Adrenal gland (tissue), 12 donors: ENCODE measurements around the gene GGT6. TPM values are rescaled to one million over a fixed set of nuclear protein-coding genes. Genes with fewer than 3 reads are reported as not detected.

ENCODE experiments used
- DNase-seq, 7 donors: peaks; one replicate each; pipeline ENCODE4 v3.0.0-alpha.2; 2019 to 2020
- H3K27ac ChIP-seq, 5 donors: fragments of 200-600 bp; sonication (generic) in 4 of 5; 1 replicate in 3 of 5; 2 replicates in 2 of 5; pipeline versions ENCODE4 v1.5.1 to v1.8.0; 2016 to 2020; ENCODE audit warnings: mild to moderate bottlenecking in 1 of 5
- H3K27me3 ChIP-seq: fragments of 200-600 bp; 2 replicates; pipeline ENCODE4 v1.8.0; 2021
- H3K36me3 ChIP-seq, 2 donors: fragments of 200-600 bp; replicated peaks in 1 of 2; 1 replicate in 1 of 2; 2 replicates in 1 of 2; pipeline versions ENCODE4 v1.5.1 to v1.8.0; 2018 to 2022
- H3K4me1 ChIP-seq, 2 donors: fragments of 200-600 bp; replicated peaks in 1 of 2; 1 replicate in 1 of 2; 2 replicates in 1 of 2; pipeline versions ENCODE4 v1.5.1 to v1.8.0; 2018 to 2021
- H3K4me3 ChIP-seq, 4 donors: fragments of 200-600 bp; sonication (generic) in 3 of 4; one replicate each; pipeline ENCODE4 v1.5.1; 2016 to 2018
- H3K9me3 ChIP-seq, 3 donors: fragments of 200-600 bp; sonication (generic) in 1 of 3; replicated peaks in 1 of 3; 1 replicate in 2 of 3; 2 replicates in 1 of 3; pipeline versions ENCODE4 v1.5.1 to v1.8.0; 2016 to 2021
- CTCF ChIP-seq, 6 experiments: fragments of 450-650 bp in 4 of 6; fragments of 200-600 bp in 2 of 6; sonication (generic) in 1 of 6; IDR thresholded peaks; 1 replicate in 5 of 6; 2 replicates in 1 of 6; pipeline versions ENCODE4 v1.5.1 to v1.8.0; 2016 to 2021; ENCODE audit warnings: antibody characterized with exemption in 6 of 6, mild to moderate bottlenecking in 2 of 6, moderate library complexity in 1 of 6
- POLR2A ChIP-seq, 2 donors: fragments of 450-650 bp; IDR thresholded peaks; one replicate each; pipeline ENCODE4 v1.6.1; 2017; ENCODE audit warnings: antibody characterized with exemption in 2 of 2, mild to moderate bottlenecking in 2 of 2, moderate library complexity in 1 of 2
- WGBS, 4 donors: extraction: QIAGEN DNeasy Blood & Tissue Kit in 2 of 4; methylation state at CpG; one replicate each; pipeline versions ENCODE4 v1.1.5 to v1.1.7; 2013 to 2017; 5-methylcytosine and 5-hydroxymethylcytosine counted together
- intact Hi-C, 2 donors: fragments of 100-400 bp; cut with DNase I; formaldehyde crosslinking; loops; one replicate each; pipeline versions ENCODE4 v1.14.1 to v1.15.0; 2022 to 2023
- polyA plus RNA-seq, 3 donors: library from polyadenylated mRNA; stranded (reverse); fragments of 200-250 nt in 2 of 3; fragments of 350-450 nt in 1 of 3; fragmentation: Illumina TruSeq in 1 of 3; extraction: RNeasy Lipid Tissue Mini Kit (QIAGEN cat#74804) in 1 of 3; gene quantifications; one replicate each; pipeline ENCODE4 v1.2.3, GENCODE V29; 2013 to 2014
- total RNA-seq, 9 donors: library from RNA; depleted of rRNA in 4 of 9; stranded (reverse); fragments of >200 nt in 4 of 9; fragments of 120-200 nt in 1 of 9; fragmentation: NEBNext Ultra II Directional in 1 of 9; extraction: Animal tissue kit (Norgen Biotek cat#: 25700) in 1 of 9; gene quantifications; one replicate each; pipeline versions ENCODE4 v1.1.0 to v1.2.4, GENCODE V29; 2013 to 2023
- donor health status: healthy with polysubstance abuse.
- donor health status: Bipolar disorder and iron deficiency.
- donor health status: DM: yes; HTN: yes; CAD: no.
- donor health status: DM: no; HTN: no; CAD: no.
- donor health status: DM: no; HTN: no; CAD: no.
- donor health status: DM: yes; HTN: yes; CAD: no.

GGT6 gene
- total and polyA plus RNA-seq, 12 donors, result 0.06 to 4.2 (median 0.88) TPM

DNA sequence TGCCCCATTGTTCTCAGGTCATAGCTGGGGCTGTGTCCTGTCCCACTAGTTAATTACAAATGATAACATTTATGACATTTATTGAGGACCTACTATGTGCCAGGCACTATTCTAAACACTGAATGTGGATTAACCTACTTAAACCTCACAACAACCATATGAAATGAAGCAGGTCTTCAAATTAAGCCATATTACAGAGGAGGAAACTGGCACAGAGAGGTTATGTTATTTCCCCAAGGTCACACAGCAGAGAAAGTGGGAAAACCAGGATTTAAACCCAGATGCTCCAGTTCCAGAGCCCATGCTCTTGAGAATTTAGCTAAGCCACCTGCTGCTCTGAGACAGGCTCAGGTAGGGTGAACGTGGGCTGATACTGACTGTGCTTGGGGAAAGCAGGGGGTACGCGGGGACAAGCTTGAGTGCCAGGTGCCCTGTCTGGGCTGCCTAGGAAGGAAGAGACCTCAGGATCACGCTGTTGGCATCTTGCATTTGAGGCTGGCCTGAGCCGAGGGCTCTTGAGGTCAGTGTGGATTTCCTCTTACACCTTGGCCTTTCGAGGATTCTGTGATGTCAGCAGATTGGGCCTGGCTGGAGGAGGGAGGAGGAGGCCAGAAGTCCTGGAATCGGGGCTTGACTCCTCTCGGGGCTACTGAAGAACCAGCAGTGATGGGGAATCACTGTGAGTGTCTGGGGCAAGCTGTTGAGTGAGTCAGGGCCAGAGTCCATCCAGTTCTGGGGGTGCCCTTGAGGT, 52.8 kb downstream of the GGT6 start:
- Histone ChIP-seq H3K9me3 (no peaks in the 10 kb centered on the region), H3K4me1 (no peaks in the 10 kb centered on the region), H3K27me3 (peaks cover 13% of the 10 kb centered on the region), H3K36me3 (no peaks in the 10 kb centered on the region), H3K4me3 (no peak overlapping the region), H3K27ac (no peak overlapping the region)
- no peak for TF ChIP-seq POLR2A (IDR thresholded peaks at IDR 0.05)
- TF ChIP-seq CTCF (IDR thresholded peaks at IDR 0.05), result no peak
- no peak for DNase-seq
- intact Hi-C loops, result no loop called here
- 67 to 74% (median 69%) methylated on average over 6 to 8 of the region's 8 CpGs for WGBS, 4 donors

Other genes with a start within 250 kb of the GGT6 start
- gene UBE2G1, start 193.9 kb downstream of the GGT6 start, total RNA-seq, result 10 to 100 TPM; 40.6 to 63.6 (median 56.1) TPM
- 10 to 100 TPM in 1 of 3 donors, 1 to 10 TPM in 2; 7.6 to 49.8 (median 8.1) TPM for gene UBE2G1, start 193.9 kb downstream of the GGT6 start, polyA plus RNA-seq
- gene SPNS3, start 126.6 kb downstream of the GGT6 start, total RNA-seq, result 10 to 100 TPM in 2 of 9 donors, 1 to 10 TPM in 6, under 1 TPM in 1; 0.33 to 10.5 (median 5.0) TPM
- 1 to 10 TPM in 2 of 3 donors, under 1 TPM in 1; 0.53 to 3.8 (median 2.6) TPM for gene SPNS3, start 126.6 kb downstream of the GGT6 start, polyA plus RNA-seq
- gene SPNS2, start 61.7 kb downstream of the GGT6 start, total RNA-seq, result 10 to 100 TPM in 1 of 9 donors, 1 to 10 TPM in 8; 1.4 to 15.1 (median 7.5) TPM
- gene SPNS2, start 61.7 kb downstream of the GGT6 start, polyA plus RNA-seq, result 10 to 100 TPM in 2 of 3 donors, under 1 TPM in 1; 0.90 to 25.1 (median 10.4) TPM
- gene MYBBP1A, start 5.2 kb downstream of the GGT6 start, total RNA-seq, result 10 to 100 TPM; 17.9 to 65.5 (median 42.2) TPM
- 10 to 100 TPM; 19.0 to 62.3 (median 46.8) TPM for gene MYBBP1A, start 5.2 kb downstream of the GGT6 start, polyA plus RNA-seq
- under 1 TPM in 5 of 9 donors, not detected in 4; 0.11 to 0.94 (median 0.17) TPM for gene SMTNL2, start 24.0 kb upstream of the GGT6 start, total RNA-seq
- under 1 TPM in 2 of 3 donors, not detected in 1; 0.16 to 0.24 TPM for gene SMTNL2, start 24.0 kb upstream of the GGT6 start, polyA plus RNA-seq
- gene ALOX15, start 81.1 kb upstream of the GGT6 start, total RNA-seq, result under 1 TPM in 2 of 9 donors, not detected in 7; 0.22 to 0.56 TPM
- gene ALOX15, start 81.1 kb upstream of the GGT6 start, polyA plus RNA-seq, result under 1 TPM in 1 of 3 donors, not detected in 2; 0.08 TPM
- 10 to 100 TPM in 8 of 9 donors, 1 to 10 TPM in 1; 8.4 to 63.7 (median 30.0) TPM for gene PELP1, start 143.6 kb upstream of the GGT6 start, total RNA-seq
- gene PELP1, start 143.6 kb upstream of the GGT6 start, polyA plus RNA-seq, result 10 to 100 TPM; 15.0 to 87.8 (median 60.9) TPM
- 10 to 100 TPM; 14.6 to 99.1 (median 55.0) TPM for gene ARRB2, start 150.1 kb upstream of the GGT6 start, total RNA-seq
- gene ARRB2, start 150.1 kb upstream of the GGT6 start, polyA plus RNA-seq, result 100 to 1,000 TPM in 1 of 3 donors, 10 to 100 TPM in 2; 35.9 to 130 (median 68.9) TPM
- 10 to 100 TPM; 27.4 to 63.9 (median 45.0) TPM for gene MED11, start 170.9 kb upstream of the GGT6 start, total RNA-seq
- gene MED11, start 170.9 kb upstream of the GGT6 start, polyA plus RNA-seq, result 10 to 100 TPM; 53.7 to 80.5 (median 70.1) TPM
- 1 to 10 TPM in 6 of 9 donors, under 1 TPM in 3; 0.18 to 3.2 (median 1.5) TPM for gene ZMYND15, start 179.3 kb upstream of the GGT6 start, total RNA-seq
- 1 to 10 TPM in 2 of 3 donors, under 1 TPM in 1; 0.93 to 8.4 (median 3.3) TPM for gene ZMYND15, start 179.3 kb upstream of the GGT6 start, polyA plus RNA-seq
- gene CXCL16, start 179.4 kb upstream of the GGT6 start, total RNA-seq, result 10 to 100 TPM in 8 of 9 donors, 1 to 10 TPM in 1; 2.4 to 50.1 (median 38.2) TPM
- gene CXCL16, start 179.4 kb upstream of the GGT6 start, polyA plus RNA-seq, result 10 to 100 TPM; 19.3 to 45.9 (median 28.8) TPM
- under 1 TPM in 2 of 9 donors, not detected in 7; 0.32 to 0.55 TPM for gene TM4SF5, start 211.3 kb upstream of the GGT6 start, total RNA-seq
- gene TM4SF5, start 211.3 kb upstream of the GGT6 start, polyA plus RNA-seq, result under 1 TPM in 1 of 3 donors, not detected in 2; 0.17 TPM
- 1 to 10 TPM in 8 of 9 donors, under 1 TPM in 1; 0.50 to 6.9 (median 4.2) TPM for gene VMO1, start 225.8 kb upstream of the GGT6 start, total RNA-seq
- 1 to 10 TPM in 2 of 3 donors, not detected in 1; 5.1 to 9.6 TPM for gene VMO1, start 225.8 kb upstream of the GGT6 start, polyA plus RNA-seq
- gene GLTPD2, start 228.4 kb upstream of the GGT6 start, total RNA-seq, result not detected
- gene GLTPD2, start 228.4 kb upstream of the GGT6 start, polyA plus RNA-seq, result not detected
- 100 to 1,000 TPM; 112 to 281 (median 150) TPM for gene PSMB6, start 235.6 kb upstream of the GGT6 start, total RNA-seq
- gene PSMB6, start 235.6 kb upstream of the GGT6 start, polyA plus RNA-seq, result 100 to 1,000 TPM in 2 of 3 donors, 10 to 100 TPM in 1; 70.5 to 227 (median 138) TPM
- gene PLD2, start 246.6 kb upstream of the GGT6 start, total RNA-seq, result 10 to 100 TPM in 7 of 9 donors, 1 to 10 TPM in 2; 5.9 to 27.1 (median 16.4) TPM
- gene PLD2, start 246.6 kb upstream of the GGT6 start, polyA plus RNA-seq, result 10 to 100 TPM in 2 of 3 donors, 1 to 10 TPM in 1; 4.1 to 34.8 (median 19.5) TPM